HG03139 (cell line): ENCODE results near the gene VRK3.

Source experiments
- ATAC-seq: cut with Tn5 transposase; IDR thresholded peaks from one replicate; pipeline ENCODE4 v1.9.1; 2021; ENCODE audit not compliant: unreplicated experiment

The VRK3 gene

GRCh38 chr19:49932731-49933131, 92.4 kb downstream of the VRK3 start:
- no peak for ATAC-seq

GRCh38 chr19:49932041-49932451, 93.1 kb downstream of the VRK3 start:
- no peak for ATAC-seq

GRCh38 chr19:49931293-49932040, 93.7 kb downstream of the VRK3 start:
- no peak for ATAC-seq

GRCh38 chr19:49930483-49931011, 94.6 kb downstream of the VRK3 start:
- no peak for ATAC-seq

- ATAC-seq: peak; percentile 68
These were observed 95.3 kb downstream of the VRK3 start for GRCh38 chr19:49929611-49930482.

GRCh38 chr19:49929121-49929610, 96.0 kb downstream of the VRK3 start, which contains the start of the genes ATF5 and NUP62:
TSS of gene ATF5 (plus strand) at chr19:49929205. CDS start at chr19:49930851, 1,646 bp downstream.
TSS of gene NUP62 (minus strand) at chr19:49929504. CDS start at chr19:49909807, 19,697 bp downstream.
- ATAC-seq: peak; percentile 37

- no peak for ATAC-seq
These were observed 97.5 kb downstream of the VRK3 start for GRCh38 chr19:49927526-49928264.

GRCh38 chr19:49926515-49926914, 98.7 kb downstream of the VRK3 start:
- no peak for ATAC-seq
